ENCODE measurements around the gene LIMS1. TPM values are rescaled to one million over a fixed set of nuclear protein-coding genes. Genes with fewer than 3 reads are reported as not detected.

Gene LIMS1
- total RNA-seq, 4 donors from 2014 or later: 69.4 to 175 (median 155) TPM

Small RNA genes within 50 kb of the gene (small RNA-seq; reads per million reads assigned to genes)
- gene AC010095.1: not detected

Other genes starting within 250 kb of the LIMS1 start
- 1 to 10 TPM in 1 of 4 donors, under 1 TPM in 1, not detected in 2; 0.28 to 2.4 TPM for gene SULT1C2, start 245.6 kb upstream of the LIMS1 start, total RNA-seq
- gene SULT1C4, start 156.5 kb upstream of the LIMS1 start, total RNA-seq: 10 to 100 TPM in 1 of 4 donors, 1 to 10 TPM in 3; 3.5 to 16.2 (median 4.2) TPM
- gene GCC2, start 85.3 kb upstream of the LIMS1 start, total RNA-seq: 10 to 100 TPM; 18.9 to 59.1 (median 24.1) TPM
- gene RANBP2, start 185.0 kb downstream of the LIMS1 start, total RNA-seq: 100 to 1,000 TPM in 2 of 4 donors, 10 to 100 TPM in 2; 60.3 to 154 (median 83.4) TPM

Measured in omental fat pad (tissue), 4 donors.